ENCODE measurements around the gene POU2AF3.
A peak's percentile ranks its signal among the peaks of the same experiment; 100 is the strongest.

POU2AF3 gene

GRCh38 chr11:111299101-111300026 is 1.0 kb downstream of the POU2AF3 start:
- DNase-seq (ENCODE audit: low spot score), result peak; percentile 77
- in situ Hi-C loops (cut with MboI; ENCODE audit: low sequenced_read_pairs, unreplicated experiment), result no loop called here
- TF ChIP-seq, protein P1, sequence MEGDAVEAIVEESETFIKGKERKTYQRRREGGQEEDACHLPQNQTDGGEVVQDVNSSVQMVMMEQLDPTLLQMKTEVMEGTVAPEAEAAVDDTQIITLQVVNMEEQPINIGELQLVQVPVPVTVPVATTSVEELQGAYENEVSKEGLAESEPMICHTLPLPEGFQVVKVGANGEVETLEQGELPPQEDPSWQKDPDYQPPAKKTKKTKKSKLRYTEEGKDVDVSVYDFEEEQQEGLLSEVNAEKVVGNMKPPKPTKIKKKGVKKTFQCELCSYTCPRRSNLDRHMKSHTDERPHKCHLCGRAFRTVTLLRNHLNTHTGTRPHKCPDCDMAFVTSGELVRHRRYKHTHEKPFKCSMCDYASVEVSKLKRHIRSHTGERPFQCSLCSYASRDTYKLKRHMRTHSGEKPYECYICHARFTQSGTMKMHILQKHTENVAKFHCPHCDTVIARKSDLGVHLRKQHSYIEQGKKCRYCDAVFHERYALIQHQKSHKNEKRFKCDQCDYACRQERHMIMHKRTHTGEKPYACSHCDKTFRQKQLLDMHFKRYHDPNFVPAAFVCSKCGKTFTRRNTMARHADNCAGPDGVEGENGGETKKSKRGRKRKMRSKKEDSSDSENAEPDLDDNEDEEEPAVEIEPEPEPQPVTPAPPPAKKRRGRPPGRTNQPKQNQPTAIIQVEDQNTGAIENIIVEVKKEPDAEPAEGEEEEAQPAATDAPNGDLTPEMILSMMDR (IDR thresholded peaks at IDR 0.05; ENCODE audit: borderline replicate concordance, control extremely low read depth, extremely low read depth, insufficient read depth, missing control alignments), result peak; percentile 35

GRCh38 chr11:111300569-111300968 is 2.2 kb downstream of the POU2AF3 start:
- TF ChIP-seq, protein P1 (IDR thresholded peaks at IDR 0.05; ENCODE audit: borderline replicate concordance, control extremely low read depth, extremely low read depth, insufficient read depth, missing control alignments), result no peak
- no peak for DNase-seq (ENCODE audit: low spot score)
- in situ Hi-C loops (cut with MboI; ENCODE audit: low sequenced_read_pairs, unreplicated experiment), result no loop called here

DNA sequence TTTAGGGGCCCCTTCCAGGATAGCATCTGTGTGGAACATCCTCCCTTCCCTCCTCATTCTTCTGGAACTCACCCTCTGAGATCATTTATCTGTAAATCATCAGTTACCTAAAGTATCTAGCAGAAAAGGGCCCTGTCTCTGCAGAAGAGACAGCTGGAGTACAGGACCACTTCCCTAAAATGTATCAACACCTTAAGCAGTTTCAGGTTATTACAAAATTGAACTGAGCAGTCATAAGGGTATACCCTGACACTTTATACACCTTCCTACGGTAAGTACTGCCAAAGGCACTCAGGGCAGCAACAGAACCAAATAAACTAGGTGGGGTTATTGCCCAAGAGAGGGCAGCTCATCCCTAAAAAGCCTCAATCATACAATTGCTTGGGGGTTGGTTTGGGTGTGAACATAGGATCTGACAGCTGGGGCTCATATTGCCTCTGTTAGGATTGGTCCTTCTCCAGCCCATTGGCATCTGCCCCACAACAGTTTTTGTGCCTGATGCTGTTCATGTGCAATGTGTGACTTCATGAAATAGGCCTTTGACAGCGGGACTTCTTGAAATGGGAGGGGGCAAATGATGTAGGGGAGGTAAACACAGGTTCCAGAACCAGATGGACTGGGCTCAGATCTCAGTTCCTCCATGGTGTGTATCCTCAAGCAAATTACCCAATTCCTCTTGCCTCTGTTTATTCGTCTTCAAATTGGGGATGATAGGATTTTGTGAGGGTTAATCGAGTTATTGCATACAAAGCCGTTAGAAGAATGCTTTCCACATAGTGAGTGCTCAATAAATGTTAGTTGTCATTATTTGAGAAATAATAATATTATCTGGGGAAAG is 2.9 kb downstream of the POU2AF3 start:
- DNase-seq (ENCODE audit: low spot score), result no peak
- in situ Hi-C loops (cut with MboI; ENCODE audit: low sequenced_read_pairs, unreplicated experiment), result no loop called here
- TF ChIP-seq, protein P1 (IDR thresholded peaks at IDR 0.05; ENCODE audit: borderline replicate concordance, control extremely low read depth, extremely low read depth, insufficient read depth, missing control alignments), result no peak

DNA sequence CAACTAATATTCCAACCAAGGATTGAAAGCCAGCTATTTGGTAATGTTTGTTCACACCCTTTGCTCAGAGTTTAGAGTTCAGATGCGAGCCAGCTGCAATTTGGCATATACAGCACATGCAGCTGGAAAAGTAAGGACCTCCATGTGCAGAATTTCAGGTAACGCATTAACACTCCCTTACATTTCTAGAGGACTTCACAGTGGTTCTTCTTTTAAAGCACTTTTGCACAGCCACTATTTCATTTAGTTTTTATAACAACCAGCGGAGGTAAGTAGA is 3.4 kb downstream of the POU2AF3 start:
- TF ChIP-seq, protein P1 (IDR thresholded peaks at IDR 0.05; ENCODE audit: borderline replicate concordance, control extremely low read depth, extremely low read depth, insufficient read depth, missing control alignments), result no peak
- no peak for DNase-seq (ENCODE audit: low spot score)
- in situ Hi-C loops (cut with MboI; ENCODE audit: low sequenced_read_pairs, unreplicated experiment), result no loop called here

DNA sequence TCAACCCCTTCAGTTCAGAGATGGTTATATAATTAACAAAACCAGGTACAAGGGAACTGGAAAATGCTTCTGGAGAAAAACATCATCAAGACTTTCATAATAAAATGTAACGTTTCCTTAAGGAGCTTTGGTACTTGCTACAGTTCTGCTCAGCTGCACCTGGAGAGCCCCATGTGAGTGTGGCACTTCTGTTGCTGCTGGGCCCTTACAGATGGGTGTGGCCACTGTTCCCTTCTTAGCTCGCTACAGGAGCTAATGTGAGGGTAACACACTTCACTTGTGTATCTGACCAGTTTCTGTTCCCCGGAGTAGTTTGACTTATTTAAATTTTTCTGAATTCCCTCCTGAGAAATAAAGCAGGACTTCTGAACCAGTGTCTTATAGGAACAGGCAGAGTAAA is 4.0 kb downstream of the POU2AF3 start:
- no peak for DNase-seq (ENCODE audit: low spot score)
- TF ChIP-seq, protein P1 (IDR thresholded peaks at IDR 0.05; ENCODE audit: borderline replicate concordance, control extremely low read depth, extremely low read depth, insufficient read depth, missing control alignments), result no peak
- in situ Hi-C loops (cut with MboI; ENCODE audit: low sequenced_read_pairs, unreplicated experiment), result no loop called here

DNA sequence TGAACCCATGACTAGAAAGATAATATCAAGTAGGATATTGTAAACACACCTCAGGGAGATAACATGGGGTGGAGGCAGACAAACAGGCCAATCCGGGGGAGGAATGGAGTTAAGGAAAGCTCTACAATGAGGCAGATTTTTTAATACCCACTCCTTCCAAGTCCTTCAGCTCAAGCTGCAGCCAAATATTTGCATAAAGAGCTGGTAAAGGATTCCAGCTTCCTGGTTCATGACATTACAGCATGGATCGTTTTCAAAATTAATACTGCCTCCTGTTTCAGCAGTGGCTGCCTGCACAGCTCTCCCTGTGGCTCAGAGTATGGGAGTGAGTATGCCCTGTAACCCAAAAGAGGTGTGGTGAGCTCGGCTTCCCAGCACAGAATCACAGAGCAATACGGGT is 5.1 kb downstream of the POU2AF3 start:
- TF ChIP-seq, protein P1 (IDR thresholded peaks at IDR 0.05; ENCODE audit: borderline replicate concordance, control extremely low read depth, extremely low read depth, insufficient read depth, missing control alignments), result no peak
- no peak for DNase-seq (ENCODE audit: low spot score)
- in situ Hi-C loops (cut with MboI; ENCODE audit: low sequenced_read_pairs, unreplicated experiment), result no loop called here
